GM10248 (cell line): Measurements from ENCODE around the gene AEBP2.

Source experiments
- CTCF ChIA-PET: fragments of 300-600 bp; sonication (Branson Sonifier 250); formaldehyde crosslinking; extraction: SDS; loops from one replicate; lab custom pipeline; 2021; ENCODE audit warnings: antibody characterized with exemption; lab: Yijun Ruan, JAX
- POLR2A ChIA-PET: fragments of 350-650 bp; sonication (Branson Sonifier 250); formaldehyde crosslinking; extraction: SDS; loops from one replicate; lab custom pipeline; 2020; ENCODE audit warnings: antibody characterized with exemption; lab: Yijun Ruan, JAX
- DNase-seq: peaks from one replicate; pipeline ENCODE4 v3.0.0; 2012; ENCODE audit errors: extremely low spot score
- CTCF ChIP-seq: IDR thresholded peaks from 2 replicates; pipeline ENCODE4 v1.5.1; 2012; ENCODE audit warnings: mild to moderate bottlenecking, low read depth; ENCODE audit errors: extremely low read depth, missing control alignments, control extremely low read depth

The AEBP2 gene

GRCh38 chr12:19491863-19492262 lies 52.6 kb downstream of the AEBP2 start:
- DNase-seq: no peak
- ChIA-PET POLR2A (no interaction called here), CTCF (no interaction called here)
- no peak for TF ChIP-seq CTCF

GRCh38 chr12:19496219-19496878 lies 57.1 kb downstream of the AEBP2 start:
- TF ChIP-seq CTCF: no peak
- CTCF ChIA-PET: no interaction called here
- POLR2A ChIA-PET: no interaction called here
- DNase-seq: no peak

- no peak for DNase-seq
- no peak for TF ChIP-seq CTCF
- POLR2A ChIA-PET: no interaction called here
- CTCF ChIA-PET: no interaction called here
Measured at GRCh38 chr12:19498099-19498498, 58.8 kb downstream of the AEBP2 start.

- CTCF ChIA-PET: no interaction called here
- no peak for DNase-seq
- POLR2A ChIA-PET: no interaction called here
- TF ChIP-seq CTCF: no peak
Measured at GRCh38 chr12:19499030-19499429, 59.7 kb downstream of the AEBP2 start.

GRCh38 chr12:19506497-19506896 lies 67.2 kb downstream of the AEBP2 start:
- CTCF ChIA-PET: no interaction called here

GRCh38 chr12:19507823-19508222 lies 68.5 kb downstream of the AEBP2 start:
- POLR2A ChIA-PET: no interaction called here

More at GRCh38 chr12:19506497-19506896, 67.2 kb downstream of the AEBP2 start:
- POLR2A ChIA-PET: no interaction called here
- no peak for TF ChIP-seq CTCF
- no peak for DNase-seq

More at GRCh38 chr12:19507823-19508222, 68.5 kb downstream of the AEBP2 start:
- TF ChIP-seq CTCF: no peak
- CTCF ChIA-PET: interaction anchor here (0.7 to 1.3 kb wide), 2 partner anchors 9 to 12 kb away, joined by 3 to 4 read pairs; no protein-coding TSS in a partner anchor
- no peak for DNase-seq
